ENCODE measurements around the gene TSPAN12. TPM values are rescaled to one million over a fixed set of nuclear protein-coding genes. Genes with fewer than 3 reads are reported as not detected.

TSPAN12 gene
- total RNA-seq, 1 experiment from 2014 or later, result 7.4 TPM

Other genes starting within 250 kb of the TSPAN12 start
- gene ING3, start 92.6 kb upstream of the TSPAN12 start, total RNA-seq (2021; ENCODE audit: unreplicated experiment), result 16.2 TPM
- gene CPED1, start 130.6 kb upstream of the TSPAN12 start, total RNA-seq (2021; ENCODE audit: unreplicated experiment), result 1.2 TPM